HG02852 (cell line): ENCODE measurements around the gene TBPL1.
"Not testable (repeated sequence)": the region's sequence is repeated elsewhere in the genome, so short reads cannot be mapped to it uniquely, and the experiment has no call there.

ENCODE experiments used
- ATAC-seq: cut with Tn5 transposase; IDR thresholded peaks from one replicate; pipeline ENCODE4 v1.9.1; 2021; ENCODE audit warnings: mild to moderate bottlenecking, moderate library complexity; ENCODE audit not compliant: unreplicated experiment

TBPL1 gene

DNA sequence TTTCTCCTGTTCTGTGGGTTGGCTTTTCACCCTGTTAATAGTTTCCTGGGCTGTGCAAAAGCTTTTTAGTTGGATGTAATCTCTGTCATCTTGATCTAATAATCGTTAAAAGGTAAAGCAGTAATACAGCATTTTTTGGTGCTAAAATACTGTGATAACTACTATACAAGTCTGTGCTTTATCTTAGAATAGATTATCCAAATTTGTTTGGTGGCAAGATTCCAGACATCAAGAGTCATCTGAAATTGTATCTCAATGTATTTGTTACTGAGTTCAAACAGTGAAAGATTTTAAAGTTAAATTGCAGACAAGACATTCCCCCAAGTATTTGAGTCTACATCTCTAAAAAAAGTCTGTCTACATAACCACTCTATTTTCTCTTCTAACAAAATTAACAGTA, 18.8 kb downstream of the TBPL1 start:
- no peak for ATAC-seq

DNA sequence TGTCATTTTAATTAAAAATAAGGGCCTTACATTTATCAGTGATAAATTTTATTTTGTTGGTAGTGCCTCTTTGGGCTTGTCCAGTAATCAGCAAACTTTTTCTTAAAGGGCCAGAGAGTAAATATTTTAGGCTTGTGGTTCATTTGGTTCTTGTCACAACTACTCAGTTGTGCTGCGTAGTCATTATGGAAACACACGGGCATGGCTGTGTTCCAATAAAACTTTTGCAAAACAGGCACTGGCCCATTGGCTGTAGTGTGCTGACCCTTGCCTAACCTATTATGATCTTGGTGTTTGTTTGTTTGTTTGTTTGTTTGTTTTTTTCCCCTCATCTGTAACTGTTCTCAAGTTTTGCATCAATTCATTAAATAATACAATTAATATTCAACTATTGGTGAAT, 19.4 kb downstream of the TBPL1 start:
- ATAC-seq = no peak

DNA sequence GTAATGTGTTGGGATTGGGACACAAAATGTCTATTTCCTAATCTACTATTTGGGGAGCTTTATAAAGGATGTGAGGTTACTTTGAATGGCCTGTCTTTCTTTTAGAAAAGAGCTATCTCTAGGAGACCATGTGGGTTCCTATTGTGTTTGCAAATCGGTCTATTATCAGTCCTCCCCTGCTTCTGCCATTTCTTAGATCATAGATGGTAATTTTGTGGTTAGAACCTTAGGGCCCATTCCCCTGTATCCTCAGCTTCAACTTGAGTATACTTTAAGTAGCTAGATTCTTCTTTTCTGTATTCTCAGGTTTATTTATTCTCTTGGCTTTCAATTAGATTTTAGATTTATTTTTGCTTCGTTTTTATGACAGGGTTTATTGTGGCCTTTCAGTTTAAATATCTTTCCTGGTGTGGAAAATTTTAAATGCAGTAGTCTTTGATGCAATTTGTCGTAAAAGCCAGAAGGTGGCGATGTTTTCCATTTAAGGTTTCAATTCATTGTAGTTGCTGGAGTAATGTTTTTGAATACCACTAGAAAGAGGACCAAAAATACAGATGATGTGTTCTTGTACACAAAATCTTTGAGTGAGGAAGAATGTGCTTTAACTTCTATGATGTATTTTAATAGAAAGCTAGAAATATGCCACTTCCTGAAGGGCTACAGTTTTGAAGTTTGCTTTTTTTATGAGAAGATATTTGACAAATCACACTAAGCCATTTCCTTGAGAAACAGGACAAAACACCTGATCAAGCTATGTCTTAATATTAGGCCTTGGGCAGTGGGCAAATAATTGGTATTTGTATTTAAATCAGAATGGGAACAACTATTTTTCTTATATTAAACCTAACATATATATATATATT, 20.3 kb downstream of the TBPL1 start:
- peak; percentile 66 for ATAC-seq

- ATAC-seq = peak; percentile 67
These were observed 25.2 kb downstream of the TBPL1 start for GRCh38 chr6:133977983-133978895.

DNA sequence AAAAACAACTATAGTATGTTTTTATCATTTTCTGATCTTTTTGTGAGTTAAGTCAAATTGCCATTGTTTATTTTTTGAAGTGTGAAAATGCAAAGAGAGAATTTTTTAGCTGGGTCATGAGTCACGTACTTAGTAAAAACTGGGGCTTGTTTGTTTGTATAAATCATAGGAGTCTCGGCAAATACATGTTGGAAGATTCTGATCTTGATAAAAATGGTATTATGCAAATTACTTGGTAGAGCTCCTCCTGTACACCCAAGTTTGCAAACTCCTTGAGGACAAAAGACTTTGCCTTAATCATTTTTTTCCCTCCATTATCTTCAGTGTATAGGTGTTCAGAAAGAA, 25.8 kb downstream of the TBPL1 start:
- ATAC-seq = no peak

- not testable (repeated sequence) for ATAC-seq
These were observed 26.4 kb downstream of the TBPL1 start for GRCh38 chr6:133979269-133979963.

DNA sequence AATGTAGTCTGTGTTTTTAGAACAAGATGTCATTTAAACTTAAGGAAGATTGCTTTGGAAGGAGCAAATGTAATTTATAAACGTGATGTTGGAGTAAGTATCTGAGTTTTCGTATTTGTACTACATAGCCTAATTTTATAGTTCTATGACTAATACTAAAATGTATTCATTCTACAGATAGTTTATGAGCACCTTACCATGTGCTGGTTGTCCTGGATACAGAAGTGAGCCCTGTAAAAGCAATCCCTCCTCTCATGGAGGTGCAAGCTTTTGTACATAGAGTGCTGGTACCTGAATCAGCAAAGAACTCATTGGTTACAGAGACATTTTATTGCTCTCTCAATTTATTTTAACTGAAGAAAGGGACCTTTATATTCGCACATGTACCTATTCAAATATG, 27.1 kb downstream of the TBPL1 start:
- no peak for ATAC-seq

GRCh38 chr6:133983099-133983939, 30.3 kb downstream of the TBPL1 start:
- ATAC-seq = no peak

- no peak for ATAC-seq
These were observed 32.9 kb downstream of the TBPL1 start for GRCh38 chr6:133985970-133986369.

DNA sequence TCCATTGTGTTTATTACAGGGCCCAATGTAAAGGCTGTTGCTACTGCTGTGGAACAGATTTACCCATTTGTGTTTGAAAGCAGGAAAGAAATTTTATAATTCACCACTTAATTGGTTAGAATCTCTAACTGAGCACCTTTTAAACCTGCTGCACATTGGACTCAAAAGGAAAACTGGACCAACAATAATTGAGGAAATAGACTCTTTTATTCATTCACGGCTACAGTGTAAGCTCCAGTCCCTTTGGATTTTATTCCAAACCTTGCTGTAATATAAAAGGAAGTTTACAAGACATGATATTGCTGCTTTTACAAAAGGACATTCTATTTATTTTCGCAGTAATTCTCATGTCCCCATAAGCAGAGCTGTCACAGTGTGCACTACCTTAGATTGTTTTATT, 33.9 kb downstream of the TBPL1 start:
- ATAC-seq = no peak

GRCh38 chr6:133989525-133989924, 36.5 kb downstream of the TBPL1 start:
- ATAC-seq = no peak

DNA sequence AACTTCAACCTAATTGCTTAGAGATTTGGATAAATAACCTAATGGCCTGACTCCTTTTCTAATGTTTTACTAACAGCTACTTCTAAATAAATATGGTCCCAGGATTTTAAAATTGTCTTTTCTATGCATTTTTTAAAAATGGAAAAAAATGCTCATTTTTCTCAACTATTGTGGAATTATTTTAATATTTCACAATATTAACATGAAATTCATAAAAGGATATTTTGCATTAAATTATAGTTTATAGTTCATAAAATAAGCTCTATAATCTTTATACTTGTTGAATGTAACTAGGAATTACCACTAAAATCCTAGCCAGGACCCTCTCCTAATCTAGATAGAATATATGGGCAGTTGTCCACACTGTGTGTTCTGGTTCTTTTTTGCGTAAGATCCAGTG, 37.3 kb downstream of the TBPL1 start:
- ATAC-seq = no peak

DNA sequence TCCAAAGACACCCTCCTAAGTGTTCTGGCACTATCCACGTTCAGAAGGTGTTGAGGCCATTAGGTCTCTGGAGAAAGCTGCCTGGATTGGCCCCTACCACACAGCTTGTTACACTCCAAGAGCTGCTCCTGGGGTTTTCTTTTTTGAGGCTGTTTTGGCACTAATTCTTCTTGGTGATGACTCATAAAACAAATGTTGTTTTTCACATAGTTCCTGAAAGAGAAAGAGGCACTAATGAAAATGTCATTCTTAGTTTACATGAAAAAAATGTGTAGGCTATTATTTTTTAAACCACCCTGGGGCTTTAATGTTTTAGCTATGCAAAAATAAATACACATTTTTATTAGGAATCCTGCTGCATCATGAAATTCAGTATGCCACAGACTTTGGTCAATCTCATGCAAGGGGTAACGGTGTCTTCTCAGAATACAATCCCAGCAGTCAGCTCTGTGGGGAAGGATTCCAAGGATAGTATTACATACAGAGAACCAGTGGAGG, 38.1 kb downstream of the TBPL1 start:
- ATAC-seq = no peak

GRCh38 chr6:133992992-133993680, 40.1 kb downstream of the TBPL1 start:
- no peak for ATAC-seq

GRCh38 chr6:133995296-133995695, 42.3 kb downstream of the TBPL1 start:
- no peak for ATAC-seq

DNA sequence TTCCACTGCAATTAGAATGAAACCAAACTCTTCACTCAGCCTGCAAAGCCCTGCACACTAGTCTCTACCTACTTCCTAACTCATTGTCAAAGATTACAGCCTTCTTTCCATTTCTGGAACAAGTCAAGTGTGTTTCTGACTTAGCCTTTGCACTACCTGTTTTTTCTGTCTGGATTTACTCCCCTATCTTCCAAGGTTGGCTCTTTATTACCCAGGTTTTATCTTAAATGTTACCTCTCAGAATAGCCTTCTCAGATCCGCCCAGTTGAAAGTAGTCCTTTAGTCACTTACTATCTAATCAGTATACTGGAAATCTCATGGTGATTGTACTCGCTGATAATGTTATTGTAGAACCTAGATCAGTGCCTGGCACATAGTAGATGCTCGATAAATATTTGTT, 42.7 kb downstream of the TBPL1 start:
- no peak for ATAC-seq

DNA sequence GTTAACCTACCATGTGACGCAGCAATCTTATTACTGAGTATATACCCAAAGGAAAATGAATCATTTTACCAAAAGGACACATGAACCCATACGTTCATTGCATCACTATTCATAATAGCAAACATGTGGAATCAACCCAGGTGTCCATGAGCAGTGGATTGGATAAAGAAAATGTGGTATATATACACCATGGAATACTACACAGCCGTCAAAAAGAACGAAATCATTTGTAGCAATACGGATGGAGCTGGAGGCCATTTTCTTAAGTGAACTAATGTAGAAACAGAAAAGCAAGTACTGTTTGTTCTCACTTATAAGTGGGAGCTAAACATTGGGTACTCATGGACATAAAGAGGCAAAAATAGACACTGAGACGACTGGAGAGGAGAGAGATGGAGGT, 44.2 kb downstream of the TBPL1 start:
- ATAC-seq = no peak

DNA sequence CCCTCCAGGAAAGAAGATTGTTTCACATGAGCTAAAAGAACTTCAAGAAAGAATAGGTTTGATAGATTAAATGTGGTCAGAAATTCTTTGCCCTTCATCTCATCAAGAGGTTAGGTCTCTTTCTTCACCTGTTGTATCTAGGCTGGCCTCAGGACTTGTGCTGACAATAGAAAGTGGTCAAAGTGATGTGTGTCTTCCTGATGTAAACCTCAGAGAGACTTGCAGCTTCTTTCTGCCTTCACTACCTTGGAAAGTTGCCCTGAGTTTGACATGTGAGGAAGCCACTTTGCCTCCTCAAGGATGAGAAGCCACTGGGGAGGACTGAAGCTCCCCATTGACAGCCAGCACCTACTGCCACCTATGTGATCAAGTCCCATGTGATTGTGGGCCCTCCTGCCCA, 46.3 kb downstream of the TBPL1 start:
- no peak for ATAC-seq

DNA sequence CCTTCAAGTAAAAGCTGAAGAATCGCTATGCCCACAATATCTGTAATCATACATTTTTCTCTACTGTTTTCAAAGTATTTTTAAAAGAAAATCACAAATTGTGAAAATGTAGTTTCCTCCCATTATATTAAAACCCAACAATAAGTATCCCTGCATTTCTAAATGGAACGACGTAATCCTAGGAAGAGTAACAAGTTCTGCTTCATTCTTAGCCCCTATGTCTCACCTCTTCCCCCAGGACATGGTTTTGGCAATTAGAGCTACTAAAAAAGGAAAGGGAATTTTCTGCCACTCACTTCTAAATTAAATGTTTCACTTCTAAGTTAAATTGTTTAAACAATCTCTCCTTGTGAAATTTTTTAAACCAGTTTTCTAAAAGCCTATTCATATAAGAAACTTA, 47.4 kb downstream of the TBPL1 start:
- ATAC-seq = no peak

DNA sequence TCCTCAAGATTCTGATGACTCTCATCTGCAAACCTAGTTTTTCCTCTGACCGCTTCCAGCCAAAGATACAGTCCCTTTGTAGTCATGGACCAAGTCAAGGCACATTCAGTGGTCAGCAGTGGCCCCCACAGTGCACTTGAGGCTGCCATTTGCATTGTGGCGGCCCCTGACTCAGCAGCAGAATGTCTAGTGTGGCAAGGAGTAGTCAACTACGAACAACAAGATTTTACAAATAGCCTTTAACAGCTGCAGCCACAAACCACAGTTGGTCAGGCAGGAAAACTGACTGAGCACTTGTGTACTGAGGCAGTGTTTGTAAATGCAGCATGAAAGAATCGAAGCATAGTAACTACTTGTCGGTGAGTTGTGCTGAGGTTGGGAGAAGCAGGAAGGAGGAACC, 49.8 kb downstream of the TBPL1 start:
- no peak for ATAC-seq
